ENCODE results near the gene THAP3. TPM values are rescaled to one million over a fixed set of nuclear protein-coding genes. Genes with fewer than 3 reads are reported as not detected.

THAP3 gene
- polyA plus RNA-seq (2013, experiment 1 of 2; ENCODE audit: insufficient read length) = 16.1 TPM
- polyA plus RNA-seq (2013, experiment 2 of 2; ENCODE audit: insufficient read length) = 14.6 TPM

- DNase-seq = peak; percentile 82
Observed at GRCh38 chr1:6624710-6625583, at the start of gene THAP3. Gene THAP3 (plus strand): TSS chr1:6624868. CDS start chr1:6625219, 351 bp downstream.

- peak; percentile 26 for DNase-seq
Observed at GRCh38 chr1:6577831-6578525, 46.7 kb upstream of the THAP3 start.

GRCh38 chr1:6578624-6579373 is 45.9 kb upstream of the THAP3 start:
- DNase-seq = no peak

GRCh38 chr1:6579374-6580118 is 45.1 kb upstream of the THAP3 start, which contains the start of gene ZBTB48:
Gene ZBTB48 (plus strand): TSS chr1:6579994. CDS start chr1:6580610, 616 bp downstream.
- DNase-seq = peak; percentile 97

- no peak for DNase-seq
Observed at GRCh38 chr1:6580119-6580592, 44.5 kb upstream of the THAP3 start.

- peak; percentile 40 for DNase-seq
Observed at GRCh38 chr1:6580593-6581409, 43.9 kb upstream of the THAP3 start.

GRCh38 chr1:6581561-6582305 is 42.9 kb upstream of the THAP3 start:
- no peak for DNase-seq

- no peak for DNase-seq
Observed at GRCh38 chr1:6582370-6582769, 42.3 kb upstream of the THAP3 start.

- DNase-seq = no peak
Observed at GRCh38 chr1:6584126-6585080, 40.3 kb upstream of the THAP3 start.

GRCh38 chr1:6585081-6585722 is 39.5 kb upstream of the THAP3 start:
- no peak for DNase-seq

- DNase-seq = no peak
Observed at GRCh38 chr1:6585841-6586240, 38.8 kb upstream of the THAP3 start.

GRCh38 chr1:6586404-6586816 is 38.3 kb upstream of the THAP3 start:
- DNase-seq = no peak

GRCh38 chr1:6587261-6588005 is 37.2 kb upstream of the THAP3 start:
- DNase-seq = no peak

- DNase-seq = no peak
Observed at GRCh38 chr1:6588128-6588892, 36.4 kb upstream of the THAP3 start.

- DNase-seq = no peak
Observed at GRCh38 chr1:6588893-6589520, 35.7 kb upstream of the THAP3 start.

GRCh38 chr1:6590046-6590445 is 34.6 kb upstream of the THAP3 start:
- no peak for DNase-seq
